ENCODE data around the gene SEPTIN12. TPM values are rescaled to one million over a fixed set of nuclear protein-coding genes. Genes with fewer than 3 reads are reported as not detected.

SEPTIN12 gene
- total RNA-seq, 1 experiment from 2014 or later = not detected

GRCh38 chr16:4783951-4784336, 4.2 kb downstream of the SEPTIN12 start:
- no peak overlapping the region for H3K27ac ChIP-seq (ENCODE audit: low read depth, low read length, poor library complexity, severe bottlenecking)
- ChIA-PET CTCF (no interaction called here), POLR2A (ENCODE audit: low non-redundant PET) (no interaction called here)
- H3K9me3 ChIP-seq (ENCODE audit: low read depth, low read length, poor library complexity, severe bottlenecking) = no peaks in the 10 kb centered on the region
- H3K27me3 ChIP-seq (replicated peaks; ENCODE audit: insufficient read depth, low read depth, low read length, poor library complexity) = no peaks in the 10 kb centered on the region
- H3K4me3 ChIP-seq (ENCODE audit: low read depth, low read length, poor library complexity, severe bottlenecking) = no peak overlapping the region
- BruUV-seq (replicated peaks) = no TSS peak
- intact Hi-C loops (cut with micrococcal nuclease; ENCODE audit: unreplicated experiment) = no loop called here
- TF ChIP-seq EZH2 (IDR thresholded peaks at IDR 0.05; ENCODE audit: borderline replicate concordance, low read depth, low read length, poor library complexity, severe bottlenecking) = no peak
- TF ChIP-seq CTCF (conservative IDR thresholded peaks at IDR 0.05; ENCODE audit: low read depth, low read length) = no peak
- H3K36me3 ChIP-seq (ENCODE audit: insufficient read depth, low read length, poor library complexity, severe bottlenecking) = no peaks in the 10 kb centered on the region
- H3K4me1 ChIP-seq (ENCODE audit: insufficient read depth, low read length, poor library complexity, severe bottlenecking) = no peaks in the 10 kb centered on the region
- no peak for DNase-seq (ENCODE audit: low spot score)

- TF ChIP-seq CTCF (conservative IDR thresholded peaks at IDR 0.05; ENCODE audit: low read depth, low read length) (no peak), EZH2 (IDR thresholded peaks at IDR 0.05; ENCODE audit: borderline replicate concordance, low read depth, low read length, poor library complexity, severe bottlenecking) (no peak)
- no peak for DNase-seq (ENCODE audit: low spot score)
- CTCF ChIA-PET = no interaction called here
- Histone ChIP-seq H3K36me3 (ENCODE audit: insufficient read depth, low read length, poor library complexity, severe bottlenecking) (no peaks in the 10 kb centered on the region), H3K27ac (ENCODE audit: low read depth, low read length, poor library complexity, severe bottlenecking) (no peak overlapping the region), H3K27me3 (replicated peaks; ENCODE audit: insufficient read depth, low read depth, low read length, poor library complexity) (no peaks in the 10 kb centered on the region), H3K4me3 (ENCODE audit: low read depth, low read length, poor library complexity, severe bottlenecking) (no peak overlapping the region), H3K9me3 (ENCODE audit: low read depth, low read length, poor library complexity, severe bottlenecking) (no peaks in the 10 kb centered on the region), H3K4me1 (ENCODE audit: insufficient read depth, low read length, poor library complexity, severe bottlenecking) (no peaks in the 10 kb centered on the region)
- intact Hi-C loops (cut with micrococcal nuclease; ENCODE audit: unreplicated experiment) = no loop called here
- no TSS peak for BruUV-seq (replicated peaks)
- POLR2A ChIA-PET (ENCODE audit: low non-redundant PET) = no interaction called here
Observed at GRCh38 chr16:4783251-4783950, 4.7 kb downstream of the SEPTIN12 start.

- ChIA-PET POLR2A (ENCODE audit: low non-redundant PET) (no interaction called here), CTCF (no interaction called here)
- BruUV-seq (replicated peaks) = no TSS peak
- Histone ChIP-seq H3K4me1 (ENCODE audit: insufficient read depth, low read length, poor library complexity, severe bottlenecking) (no peaks in the 10 kb centered on the region), H3K27me3 (replicated peaks; ENCODE audit: insufficient read depth, low read depth, low read length, poor library complexity) (no peaks in the 10 kb centered on the region), H3K27ac (ENCODE audit: low read depth, low read length, poor library complexity, severe bottlenecking) (no peak overlapping the region), H3K36me3 (ENCODE audit: insufficient read depth, low read length, poor library complexity, severe bottlenecking) (no peaks in the 10 kb centered on the region), H3K4me3 (ENCODE audit: low read depth, low read length, poor library complexity, severe bottlenecking) (no peak overlapping the region), H3K9me3 (ENCODE audit: low read depth, low read length, poor library complexity, severe bottlenecking) (no peaks in the 10 kb centered on the region)
- no peak for TF ChIP-seq CTCF (conservative IDR thresholded peaks at IDR 0.05; ENCODE audit: low read depth, low read length)
- TF ChIP-seq EZH2 (IDR thresholded peaks at IDR 0.05; ENCODE audit: borderline replicate concordance, low read depth, low read length, poor library complexity, severe bottlenecking) = no peak
- DNase-seq (ENCODE audit: low spot score) = no peak
- intact Hi-C loops (cut with micrococcal nuclease; ENCODE audit: unreplicated experiment) = no loop called here
Observed at GRCh38 chr16:4780235-4780634, 7.9 kb downstream of the SEPTIN12 start.

Measured in A673 (cell line).